ENCODE data around the gene GINM1. TPM values are rescaled to one million over a fixed set of nuclear protein-coding genes. Genes with fewer than 3 reads are reported as not detected.

GINM1 gene
- total RNA-seq, 1 donor from 2014 or later: 17.6 TPM

DNA sequence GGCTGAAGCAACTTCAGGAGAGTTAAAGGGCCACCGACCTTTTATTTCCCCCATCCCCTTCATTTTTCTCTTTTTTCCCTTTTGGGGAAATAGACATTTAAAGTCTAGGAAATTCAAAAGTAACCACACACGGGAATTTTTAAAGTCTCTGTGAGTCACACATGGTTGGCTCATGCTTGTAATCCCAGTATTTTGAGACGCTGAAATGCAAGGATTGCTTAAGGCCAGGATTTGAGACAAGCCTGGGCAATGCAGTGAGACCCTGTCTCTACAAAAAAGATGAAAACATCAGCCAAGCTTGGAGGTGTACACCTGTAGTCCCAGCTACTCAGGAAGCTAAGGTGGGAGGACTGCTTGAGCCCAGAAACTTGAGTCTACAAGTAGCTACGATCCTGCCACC is 48.2 kb downstream of the GINM1 start:
- Mint-ChIP-seq H3K4me1 (ENCODE audit: low read depth) (peaks cover 3% of the 10 kb centered on the region), H3K36me3 (ENCODE audit: low read depth) (peaks cover 48% of the 10 kb centered on the region), H3K27me3 (ENCODE audit: low read depth) (no peaks in the 10 kb centered on the region), H3K4me3 (ENCODE audit: low read depth) (no peak overlapping the region), H3K9me3 (peaks cover 5% of the 10 kb centered on the region), H3K27ac (no peak overlapping the region)
- intact Hi-C loops (cut with micrococcal nuclease): no loop called here
- no peak for DNase-seq (ENCODE audit: low spot score)

DNA sequence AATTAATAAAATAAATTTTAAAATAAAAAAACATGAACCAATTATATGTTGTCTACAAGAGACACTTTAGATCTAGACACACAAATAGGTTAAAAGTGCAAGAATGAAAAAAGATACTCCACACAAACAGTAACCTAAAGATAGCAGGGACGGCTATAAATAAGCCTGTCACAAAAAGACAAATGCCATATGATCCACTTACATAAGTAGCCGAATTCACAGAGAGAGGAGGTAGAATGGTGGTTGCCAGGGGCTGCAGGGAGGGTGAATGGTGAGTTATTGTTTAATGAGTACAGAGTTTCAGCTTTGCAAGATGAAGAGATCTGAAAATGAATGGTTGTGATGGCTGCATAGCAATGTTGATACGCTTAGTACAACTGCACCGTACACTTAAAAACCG is 49.6 kb downstream of the GINM1 start:
- H3K4me1 Mint-ChIP-seq (ENCODE audit: low read depth): peaks cover 3% of the 10 kb centered on the region
- no peak overlapping the region for H3K27ac Mint-ChIP-seq
- no peaks in the 10 kb centered on the region for H3K27me3 Mint-ChIP-seq (ENCODE audit: low read depth)
- peaks cover 56% of the 10 kb centered on the region for H3K36me3 Mint-ChIP-seq (ENCODE audit: low read depth)
- no peak for DNase-seq (ENCODE audit: low spot score)
- H3K9me3 Mint-ChIP-seq: peaks cover 5% of the 10 kb centered on the region
- no peak overlapping the region for H3K4me3 Mint-ChIP-seq (ENCODE audit: low read depth)
- intact Hi-C loops (cut with micrococcal nuclease): no loop called here

DNA sequence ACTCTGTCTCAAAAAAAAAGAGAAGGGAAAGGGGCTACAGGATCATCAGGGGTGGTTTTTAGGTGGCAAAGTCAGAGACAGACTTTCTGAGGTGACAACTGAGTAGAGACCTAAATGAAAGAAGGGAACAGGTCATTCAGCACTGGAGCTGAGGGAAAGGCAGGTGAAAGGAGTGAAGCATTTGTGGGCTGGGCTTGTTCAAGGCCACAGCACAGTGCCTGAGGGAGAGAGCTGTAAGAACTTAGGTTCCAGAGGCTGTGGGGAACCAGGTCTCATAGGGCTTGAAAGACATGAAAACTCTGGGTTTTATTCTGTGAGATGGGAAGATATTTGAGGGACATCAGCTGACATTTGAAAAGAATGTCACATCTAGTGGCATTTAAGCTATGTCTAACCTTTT is 61.5 kb downstream of the GINM1 start:
- DNase-seq (ENCODE audit: low spot score): no peak
- intact Hi-C loops (cut with micrococcal nuclease): no loop called here
- Mint-ChIP-seq H3K4me3 (ENCODE audit: low read depth) (no peak overlapping the region), H3K4me1 (ENCODE audit: low read depth) (peaks cover 11% of the 10 kb centered on the region), H3K27ac (no peak overlapping the region), H3K36me3 (ENCODE audit: low read depth) (peaks cover 39% of the 10 kb centered on the region), H3K9me3 (no peaks in the 10 kb centered on the region), H3K27me3 (ENCODE audit: low read depth) (no peaks in the 10 kb centered on the region)

DNA sequence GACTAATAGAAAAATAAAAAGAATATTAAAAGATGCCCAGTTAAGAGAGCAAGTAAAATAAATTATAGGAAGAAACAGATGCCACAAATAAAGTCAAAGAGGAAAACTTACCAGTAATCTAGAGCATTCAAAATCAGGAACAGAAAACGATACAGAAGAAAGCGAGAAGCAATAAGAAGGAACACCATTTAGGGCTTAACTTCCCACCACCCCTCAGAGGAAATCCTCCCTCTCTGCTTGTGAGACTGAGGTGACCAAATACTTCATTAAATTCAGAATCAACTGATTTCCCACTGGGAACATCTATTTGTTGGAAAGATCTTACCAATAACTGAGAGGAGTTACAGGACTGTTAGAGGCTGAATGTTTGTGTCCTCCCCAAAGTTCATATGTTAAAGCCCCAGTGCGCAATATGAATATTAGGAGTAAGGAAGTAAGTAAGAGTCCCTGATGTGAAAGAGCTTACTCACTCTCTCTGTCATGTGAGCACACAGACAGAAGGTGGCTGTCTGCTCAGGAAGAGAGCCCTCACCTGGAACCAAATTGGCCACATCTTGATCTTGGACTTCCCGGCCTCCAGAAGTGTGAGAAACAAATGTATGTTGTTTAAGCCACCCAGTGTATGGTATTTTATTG is 62.8 kb downstream of the GINM1 start:
- Mint-ChIP-seq H3K9me3 (no peaks in the 10 kb centered on the region), H3K4me3 (ENCODE audit: low read depth) (no peak overlapping the region), H3K4me1 (ENCODE audit: low read depth) (peaks cover 11% of the 10 kb centered on the region), H3K27me3 (ENCODE audit: low read depth) (no peaks in the 10 kb centered on the region), H3K27ac (peak overlapping the region; percentile 69), H3K36me3 (ENCODE audit: low read depth) (peaks cover 30% of the 10 kb centered on the region)
- intact Hi-C loops (cut with micrococcal nuclease): no loop called here
- DNase-seq (ENCODE audit: low spot score): no peak

DNA sequence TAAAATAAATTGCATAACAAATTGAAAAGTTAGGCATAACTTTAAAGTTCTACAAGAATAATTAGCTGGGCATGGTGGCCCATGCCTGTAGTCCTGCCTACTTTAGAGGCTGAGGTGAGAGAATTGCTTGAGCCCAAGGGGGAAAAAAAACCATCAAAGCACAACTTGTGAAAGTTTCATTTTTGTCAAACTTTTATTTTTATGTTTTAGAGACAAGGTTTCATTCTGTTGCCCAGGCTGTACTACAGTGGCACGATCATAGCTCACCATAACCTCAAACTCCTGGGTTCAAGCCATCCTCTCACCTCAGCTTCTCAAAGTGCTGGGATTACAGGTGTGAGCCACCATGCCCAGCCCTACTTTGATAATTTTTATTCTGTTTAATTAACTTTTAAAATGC is 68.1 kb downstream of the GINM1 start:
- Mint-ChIP-seq H3K4me1 (ENCODE audit: low read depth) (peaks cover 2% of the 10 kb centered on the region), H3K4me3 (ENCODE audit: low read depth) (no peak overlapping the region), H3K27me3 (ENCODE audit: low read depth) (no peaks in the 10 kb centered on the region), H3K36me3 (ENCODE audit: low read depth) (peaks cover 29% of the 10 kb centered on the region), H3K9me3 (no peaks in the 10 kb centered on the region), H3K27ac (no peak overlapping the region)
- intact Hi-C loops (cut with micrococcal nuclease): no loop called here
- no peak for DNase-seq (ENCODE audit: low spot score)

DNA sequence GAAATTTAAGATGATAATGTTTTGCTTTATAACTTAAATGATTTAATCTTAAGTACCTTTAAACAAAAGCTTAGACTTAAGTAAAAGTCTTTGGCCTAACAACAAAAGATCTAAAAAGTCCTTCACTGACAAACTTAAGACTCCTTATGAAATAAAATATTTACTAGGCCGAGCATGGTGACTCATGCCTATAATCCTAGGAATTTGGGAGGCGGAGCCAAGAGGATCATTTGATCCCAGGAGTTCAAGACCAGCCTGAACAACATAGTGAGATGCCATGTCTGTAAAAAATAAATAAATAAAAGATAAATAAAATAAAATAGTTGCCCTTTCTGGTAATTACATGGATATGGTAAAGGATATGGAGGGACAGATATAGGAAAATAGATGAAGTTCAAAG is 69.9 kb downstream of the GINM1 start:
- Mint-ChIP-seq H3K27ac (no peak overlapping the region), H3K4me3 (ENCODE audit: low read depth) (no peak overlapping the region), H3K9me3 (no peaks in the 10 kb centered on the region), H3K27me3 (ENCODE audit: low read depth) (no peaks in the 10 kb centered on the region), H3K4me1 (ENCODE audit: low read depth) (no peaks in the 10 kb centered on the region), H3K36me3 (ENCODE audit: low read depth) (peaks cover 28% of the 10 kb centered on the region)
- no peak for DNase-seq (ENCODE audit: low spot score)
- intact Hi-C loops (cut with micrococcal nuclease): no loop called here

Other genes starting within 250 kb of the GINM1 start
- 106 and 110 TPM in 2 replicates for gene TAB2, start 248.7 kb upstream of the GINM1 start, total RNA-seq
- 7.7 and 7.8 TPM in 2 replicates for gene SUMO4, start 166.1 kb upstream of the GINM1 start, total RNA-seq
- gene ZC3H12D, start 81.4 kb upstream of the GINM1 start, total RNA-seq: 15.0 and 15.6 TPM in 2 replicates
- gene PPIL4, start 20.3 kb upstream of the GINM1 start, total RNA-seq: 20.4 and 20.5 TPM in 2 replicates
- 18.9 and 20.8 TPM in 2 replicates for gene KATNA1, start 82.3 kb downstream of the GINM1 start, total RNA-seq
- gene LATS1, start 151.7 kb downstream of the GINM1 start, total RNA-seq: 27.8 and 28.4 TPM in 2 replicates
- 70.8 and 80.6 TPM in 2 replicates for gene NUP43, start 180.2 kb downstream of the GINM1 start, total RNA-seq
- gene PCMT1, start 183.4 kb downstream of the GINM1 start, total RNA-seq: 112 TPM in 2 replicates

Data from activated T-helper 2 cell treated with anti-CD3 and anti-CD28 coated beads, Interferon-gamma antibody, Interleukin-2, Interleukin-4, amounts not matched to agents 10 μg/mL and 5 μg/mL and 100 μg/mL, durations not matched to agents 14 hours and 24 hours and 36 hours (primary cell).